DMS114 treated with DMSO at 0.1 percent for 48 hours (cell line): ENCODE results near the gene PCNT.

ENCODE experiments used
- DNase-seq: peaks from one replicate; lab custom pipeline; 2025; ENCODE audit not compliant: unreplicated experiment; lab: John Stamatoyannopoulos, UW

Gene PCNT, protein sequence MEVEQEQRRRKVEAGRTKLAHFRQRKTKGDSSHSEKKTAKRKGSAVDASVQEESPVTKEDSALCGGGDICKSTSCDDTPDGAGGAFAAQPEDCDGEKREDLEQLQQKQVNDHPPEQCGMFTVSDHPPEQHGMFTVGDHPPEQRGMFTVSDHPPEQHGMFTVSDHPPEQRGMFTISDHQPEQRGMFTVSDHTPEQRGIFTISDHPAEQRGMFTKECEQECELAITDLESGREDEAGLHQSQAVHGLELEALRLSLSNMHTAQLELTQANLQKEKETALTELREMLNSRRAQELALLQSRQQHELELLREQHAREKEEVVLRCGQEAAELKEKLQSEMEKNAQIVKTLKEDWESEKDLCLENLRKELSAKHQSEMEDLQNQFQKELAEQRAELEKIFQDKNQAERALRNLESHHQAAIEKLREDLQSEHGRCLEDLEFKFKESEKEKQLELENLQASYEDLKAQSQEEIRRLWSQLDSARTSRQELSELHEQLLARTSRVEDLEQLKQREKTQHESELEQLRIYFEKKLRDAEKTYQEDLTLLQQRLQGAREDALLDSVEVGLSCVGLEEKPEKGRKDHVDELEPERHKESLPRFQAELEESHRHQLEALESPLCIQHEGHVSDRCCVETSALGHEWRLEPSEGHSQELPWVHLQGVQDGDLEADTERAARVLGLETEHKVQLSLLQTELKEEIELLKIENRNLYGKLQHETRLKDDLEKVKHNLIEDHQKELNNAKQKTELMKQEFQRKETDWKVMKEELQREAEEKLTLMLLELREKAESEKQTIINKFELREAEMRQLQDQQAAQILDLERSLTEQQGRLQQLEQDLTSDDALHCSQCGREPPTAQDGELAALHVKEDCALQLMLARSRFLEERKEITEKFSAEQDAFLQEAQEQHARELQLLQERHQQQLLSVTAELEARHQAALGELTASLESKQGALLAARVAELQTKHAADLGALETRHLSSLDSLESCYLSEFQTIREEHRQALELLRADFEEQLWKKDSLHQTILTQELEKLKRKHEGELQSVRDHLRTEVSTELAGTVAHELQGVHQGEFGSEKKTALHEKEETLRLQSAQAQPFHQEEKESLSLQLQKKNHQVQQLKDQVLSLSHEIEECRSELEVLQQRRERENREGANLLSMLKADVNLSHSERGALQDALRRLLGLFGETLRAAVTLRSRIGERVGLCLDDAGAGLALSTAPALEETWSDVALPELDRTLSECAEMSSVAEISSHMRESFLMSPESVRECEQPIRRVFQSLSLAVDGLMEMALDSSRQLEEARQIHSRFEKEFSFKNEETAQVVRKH (N-terminal part only)

DNA sequence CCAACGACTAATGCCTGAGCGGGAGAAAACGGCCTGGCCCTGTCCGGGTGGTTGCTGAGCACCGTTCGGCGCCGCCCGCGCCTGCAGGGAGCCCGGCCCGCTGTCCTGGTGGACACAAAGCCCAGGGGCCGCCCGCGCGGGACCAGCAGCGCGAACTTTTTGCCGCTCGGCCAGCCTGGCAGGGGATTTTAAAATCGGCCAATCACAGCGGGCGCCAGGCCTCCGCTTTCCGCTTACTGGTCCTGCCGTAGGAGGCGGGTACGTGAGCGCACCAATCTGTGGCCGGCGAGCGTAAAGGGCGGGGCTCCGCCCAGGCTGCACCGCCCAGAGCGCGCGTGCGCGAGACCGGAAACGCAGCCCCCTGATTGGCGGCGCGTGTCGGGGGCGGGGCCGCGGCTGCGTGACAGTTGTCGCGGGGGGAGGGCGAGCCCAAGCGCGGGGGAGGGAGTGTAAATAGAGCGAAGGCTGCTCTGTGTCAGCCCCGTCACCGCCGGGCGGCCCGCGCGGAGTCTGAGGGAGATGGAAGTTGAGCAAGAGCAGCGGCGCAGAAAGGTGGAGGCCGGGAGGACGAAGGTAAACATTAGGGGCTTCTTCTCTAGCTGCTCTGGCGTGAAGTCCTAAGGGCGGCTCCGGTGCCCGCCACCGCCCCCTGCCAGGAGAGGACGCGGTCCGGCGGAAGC lies at the start of gene PCNT, which contains the start of gene C21orf58:
Gene PCNT (plus strand): TSS at position 447 of the 680 bp plus-strand sequence. CDS start 73 bp downstream, at position 520.
Gene C21orf58 (minus strand): TSS at position 161 of the 680 bp plus-strand sequence. CDS start 1,132 bp downstream, outside the sequence.
- DNase-seq, result peak; percentile 89

DNA sequence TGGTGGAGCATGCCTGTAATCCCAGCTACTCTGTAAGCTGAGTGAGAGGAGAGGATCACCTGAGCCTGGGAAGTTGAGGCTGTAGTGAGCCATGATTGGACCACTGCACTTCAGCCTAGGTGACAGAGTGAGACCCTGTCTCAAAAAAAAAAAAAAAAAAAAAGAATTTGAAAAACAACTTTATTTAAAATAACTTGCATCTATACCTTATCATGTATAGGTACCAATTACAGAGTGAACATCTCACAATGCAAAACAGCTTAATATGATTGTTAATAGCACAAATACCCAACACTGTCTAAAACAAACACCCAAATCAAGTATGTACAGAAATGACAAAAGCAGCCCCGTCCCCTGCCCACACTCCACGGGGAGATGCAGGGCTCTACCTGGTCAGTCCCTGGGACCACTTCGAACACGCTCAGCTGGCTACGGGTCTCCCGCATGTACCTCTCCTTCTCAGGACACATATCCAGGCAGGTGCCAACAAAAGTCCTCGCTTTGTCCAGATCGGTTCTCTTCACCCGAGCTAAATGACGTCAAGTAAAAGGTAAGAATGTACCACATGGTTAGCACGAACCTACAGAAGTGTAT lies 49.1 kb upstream of the PCNT start:
- DNase-seq, result no peak

DNA sequence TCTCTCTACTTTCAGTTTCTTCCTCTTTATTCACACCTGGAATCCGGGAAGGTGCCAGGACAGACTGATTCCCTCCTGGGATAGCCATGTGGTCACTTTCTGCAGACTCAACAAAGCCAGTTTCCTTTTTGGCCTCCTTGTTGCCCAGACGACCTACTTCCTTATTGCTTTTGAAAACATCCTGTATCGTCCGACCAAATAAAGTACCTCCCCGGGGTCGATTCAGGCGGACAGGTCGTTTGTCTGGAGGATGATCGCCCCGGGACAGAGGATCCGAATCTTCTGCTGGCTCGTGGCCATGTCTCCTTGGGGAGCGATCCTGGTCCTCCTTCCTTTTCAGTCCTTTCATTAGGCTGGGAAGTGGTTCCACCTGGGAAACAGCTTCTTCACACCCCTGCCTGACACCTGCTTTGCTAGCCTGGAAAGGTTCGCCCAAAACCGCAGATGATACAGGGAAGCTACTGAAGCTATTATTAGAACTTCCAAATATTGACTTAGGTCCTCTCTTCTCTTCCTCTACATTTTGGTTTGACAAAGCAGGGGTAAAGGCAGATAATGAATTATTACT lies 39.8 kb upstream of the PCNT start:
- DNase-seq, result no peak

DNA sequence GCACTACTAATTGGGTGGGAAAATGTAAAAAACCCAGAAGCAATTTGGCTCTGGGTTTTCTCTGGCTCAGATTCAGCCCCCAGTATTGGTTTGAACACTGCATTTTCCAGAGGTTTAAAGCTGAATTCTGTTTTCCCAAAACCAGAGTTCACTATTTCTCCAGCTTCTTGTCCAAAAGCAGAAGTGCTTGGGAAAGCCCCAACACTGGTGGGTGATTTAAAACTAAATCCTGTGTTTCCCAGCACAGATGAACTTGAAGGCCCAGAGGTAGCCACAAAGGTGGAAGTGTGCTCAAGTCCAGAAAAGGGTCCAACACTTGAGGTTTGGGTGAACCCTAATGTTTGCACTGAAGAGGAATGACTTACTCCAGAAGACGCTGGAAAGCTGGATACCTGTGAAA lies 39.2 kb upstream of the PCNT start:
- DNase-seq, result no peak

DNA sequence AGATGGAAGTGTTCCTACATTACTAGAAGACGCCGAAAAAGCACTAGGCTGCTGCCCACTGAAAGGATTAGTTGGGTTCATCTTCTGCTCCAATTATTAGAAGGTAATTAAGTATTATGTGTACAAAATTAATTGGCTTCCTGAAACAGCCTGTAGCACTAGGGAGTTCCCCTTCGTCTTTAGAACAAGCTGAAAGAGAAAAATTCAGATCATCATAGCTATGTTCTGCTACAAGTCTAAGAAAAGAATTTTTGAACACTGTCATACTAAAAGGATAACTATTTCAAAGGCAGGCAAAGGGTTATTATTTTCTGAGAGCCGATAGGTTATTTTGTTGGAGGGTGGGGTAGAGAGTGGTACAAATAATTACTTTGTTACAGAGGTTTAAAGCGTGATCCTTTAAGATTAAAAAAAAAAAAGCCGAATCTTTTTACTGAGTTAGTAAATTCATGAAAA lies 38.7 kb upstream of the PCNT start, which contains the start of gene MCM3AP:
Gene MCM3AP (minus strand): TSS at position 406 of the 456 bp plus-strand sequence. CDS start 325 bp downstream, at position 81.
- no peak for DNase-seq

DNA sequence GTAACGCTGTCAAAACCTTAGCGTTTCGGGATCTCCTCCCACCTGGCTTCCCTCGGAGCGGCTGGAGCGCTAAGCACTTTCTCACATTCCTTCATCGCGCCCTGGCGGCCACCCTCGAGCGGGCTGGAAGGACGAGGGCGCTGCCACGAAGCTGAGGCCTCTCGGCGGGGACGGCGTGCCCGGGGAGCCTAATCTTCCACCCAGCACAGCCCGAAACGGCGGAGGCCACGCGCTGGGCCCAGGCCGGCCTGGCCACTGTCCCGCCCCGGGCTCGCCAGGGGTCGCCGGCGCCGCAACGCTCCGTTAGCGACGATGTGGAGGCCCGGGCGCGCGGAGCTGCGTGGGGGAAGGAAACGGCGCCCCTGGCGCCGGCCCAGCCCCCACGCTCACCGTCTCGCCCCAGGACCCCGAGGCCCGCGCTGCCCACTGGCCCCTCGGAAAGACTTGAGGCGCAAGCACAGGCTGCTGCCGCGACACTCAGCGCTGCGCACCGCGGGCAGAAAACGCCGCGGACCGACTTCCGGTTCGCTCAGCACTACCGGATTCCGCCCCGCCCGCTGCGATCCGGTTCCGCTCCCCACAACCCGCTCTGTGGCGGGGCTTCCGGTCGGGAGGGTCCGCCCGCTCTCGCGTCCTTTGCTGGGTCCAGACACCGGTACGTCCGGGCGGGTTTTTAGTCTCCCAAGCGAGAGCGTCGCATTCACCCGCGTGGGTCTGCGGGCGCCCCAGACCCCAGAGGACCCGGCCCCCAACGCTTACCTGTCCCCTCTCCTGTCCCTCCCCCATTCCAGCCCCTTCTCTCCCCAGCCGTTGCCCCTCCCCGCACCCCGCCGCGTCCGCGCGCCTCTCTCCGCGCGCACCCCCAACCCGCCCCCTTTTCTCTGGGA lies 38.0 kb upstream of the PCNT start, which contains the start of gene YBEY:
Gene YBEY (plus strand): TSS at position 582 of the 887 bp plus-strand sequence. CDS start 572 bp downstream, outside the sequence.
- peak; percentile 79 for DNase-seq

DNA sequence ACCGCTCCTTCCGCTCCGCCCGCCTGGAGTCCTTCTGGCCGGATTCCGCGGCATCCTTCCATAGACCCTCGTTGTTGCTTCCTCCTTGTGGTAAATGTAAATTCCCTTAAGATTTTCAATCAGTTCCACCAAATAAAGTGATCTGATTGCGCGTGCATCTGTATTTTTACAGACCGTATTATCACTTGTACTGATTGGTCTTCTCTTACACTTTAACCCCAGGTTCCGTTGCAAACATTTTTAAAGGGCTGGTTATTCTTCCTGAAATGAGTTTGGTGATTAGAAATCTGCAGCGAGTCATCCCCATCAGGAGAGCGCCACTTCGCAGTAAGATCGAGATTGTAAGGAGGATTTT lies 37.3 kb upstream of the PCNT start:
- DNase-seq, result no peak

DNA sequence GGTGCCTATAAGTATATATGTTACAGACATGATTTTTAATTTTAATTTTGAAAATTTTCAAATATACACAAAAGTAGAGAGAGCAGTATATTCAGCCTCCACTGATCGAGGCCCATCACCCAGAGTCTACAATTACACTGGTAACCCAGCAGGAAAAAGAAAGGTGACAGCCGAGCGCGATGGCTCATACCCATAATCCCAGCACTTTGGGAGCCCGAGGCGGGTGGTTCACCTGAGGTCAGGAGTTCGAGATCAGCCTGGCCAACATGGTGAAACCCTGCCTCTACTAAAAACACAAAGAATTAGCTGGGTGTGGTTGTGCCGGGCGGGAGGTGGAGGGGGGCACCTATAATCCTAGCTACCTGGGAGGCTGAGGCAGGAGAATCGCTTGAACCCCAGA lies 36.4 kb upstream of the PCNT start:
- DNase-seq, result no peak

DNA sequence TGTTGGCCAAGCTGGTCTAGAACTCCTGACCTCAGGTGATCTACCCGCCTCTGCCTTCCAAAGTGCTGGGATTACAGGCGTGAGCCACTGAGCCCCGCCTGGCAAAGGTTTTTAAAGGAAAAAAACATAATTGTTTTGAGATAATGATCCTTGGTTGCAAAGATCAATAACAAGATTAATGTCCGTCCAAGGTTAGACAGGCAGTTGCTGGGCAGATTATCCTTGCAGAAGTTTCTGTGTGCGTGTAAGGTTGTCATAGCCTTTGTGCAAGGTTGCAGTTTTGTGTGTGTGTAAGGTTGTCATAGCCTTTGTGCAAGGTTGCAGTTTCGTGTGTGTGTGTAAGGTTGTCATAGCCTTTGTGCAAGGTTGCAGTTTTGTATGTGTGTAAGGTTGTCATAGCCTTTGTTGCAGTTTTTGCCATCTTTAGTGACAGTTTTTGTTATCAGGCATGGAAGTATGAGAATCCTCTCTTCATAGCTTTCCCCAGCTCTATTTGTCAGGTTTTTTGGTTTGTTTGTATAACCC lies 34.2 kb upstream of the PCNT start:
- DNase-seq, result no peak

DNA sequence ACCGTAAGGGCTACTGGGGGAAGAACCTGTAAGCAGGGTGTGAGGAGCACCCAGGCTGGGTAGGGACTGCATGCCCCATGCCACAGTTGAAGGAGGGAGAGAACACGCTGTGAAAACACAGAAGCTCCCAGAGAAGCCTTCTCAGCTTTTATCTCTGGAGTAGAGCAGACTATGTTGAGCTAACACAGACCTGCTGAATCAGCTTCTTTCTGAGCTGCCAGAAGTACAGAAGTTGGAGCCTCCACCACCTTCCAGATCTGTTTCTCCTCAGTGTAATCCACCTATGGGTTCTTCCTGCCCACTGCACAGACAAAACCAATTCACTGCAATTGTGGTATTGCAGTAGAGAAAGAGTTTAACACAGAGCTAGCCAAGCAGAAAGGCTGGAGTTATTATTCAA lies 32.4 kb upstream of the PCNT start:
- no peak for DNase-seq

DNA sequence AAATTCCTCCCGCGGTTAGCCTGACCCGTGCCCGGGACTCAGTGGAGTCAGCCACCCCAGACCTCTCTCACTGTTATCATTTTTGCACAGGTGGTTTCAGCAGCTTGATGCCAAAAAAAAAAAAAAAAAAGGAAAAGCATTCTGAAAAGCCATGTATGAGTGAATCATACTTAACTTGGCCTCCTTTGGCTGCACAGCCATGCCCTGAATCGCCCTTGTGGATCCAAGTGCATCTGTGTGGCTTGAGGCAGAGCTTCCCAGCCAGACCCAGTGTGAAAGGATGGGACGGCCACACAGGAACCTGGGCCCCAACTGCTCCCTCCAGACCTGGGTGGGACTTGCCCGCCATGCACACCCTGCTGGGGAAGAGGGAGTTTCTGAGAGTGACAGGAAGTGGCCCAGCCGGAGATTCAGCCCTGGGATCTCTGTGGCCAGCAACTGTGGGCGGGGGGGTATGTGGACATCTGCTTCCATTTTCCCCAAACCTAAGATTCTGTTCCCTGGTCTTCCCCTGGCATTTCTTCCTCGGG lies 29.2 kb upstream of the PCNT start:
- DNase-seq, result no peak

DNA sequence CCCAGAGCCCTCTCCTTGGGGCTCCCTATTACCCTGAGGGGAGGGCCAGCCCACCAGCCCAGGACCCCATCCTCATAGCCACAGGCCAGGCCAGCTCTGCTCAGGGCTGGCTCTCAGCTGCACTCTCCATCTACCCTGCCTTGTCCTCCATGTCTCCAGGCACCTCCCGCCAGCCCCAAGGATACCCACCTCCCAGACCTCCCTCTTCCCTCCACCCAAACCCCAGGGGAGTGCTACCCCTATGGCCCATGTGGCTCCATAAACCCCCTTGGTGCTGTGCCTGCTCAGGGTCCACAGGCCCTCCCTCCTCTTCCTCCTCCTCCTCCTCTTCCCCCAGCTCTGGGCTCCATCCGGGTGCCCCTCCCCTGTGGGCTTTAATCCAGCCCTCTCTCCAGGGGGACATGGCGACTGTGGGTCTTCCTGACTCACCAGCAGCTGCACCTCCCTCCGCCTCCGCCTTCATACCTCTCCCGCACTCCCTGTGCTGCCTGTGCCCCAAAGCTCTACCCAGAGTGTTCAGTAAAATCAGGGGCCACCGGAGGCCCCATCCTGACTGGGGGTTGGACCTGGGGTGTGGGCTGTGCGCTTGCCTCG lies 28.7 kb upstream of the PCNT start:
- DNase-seq, result no peak

DNA sequence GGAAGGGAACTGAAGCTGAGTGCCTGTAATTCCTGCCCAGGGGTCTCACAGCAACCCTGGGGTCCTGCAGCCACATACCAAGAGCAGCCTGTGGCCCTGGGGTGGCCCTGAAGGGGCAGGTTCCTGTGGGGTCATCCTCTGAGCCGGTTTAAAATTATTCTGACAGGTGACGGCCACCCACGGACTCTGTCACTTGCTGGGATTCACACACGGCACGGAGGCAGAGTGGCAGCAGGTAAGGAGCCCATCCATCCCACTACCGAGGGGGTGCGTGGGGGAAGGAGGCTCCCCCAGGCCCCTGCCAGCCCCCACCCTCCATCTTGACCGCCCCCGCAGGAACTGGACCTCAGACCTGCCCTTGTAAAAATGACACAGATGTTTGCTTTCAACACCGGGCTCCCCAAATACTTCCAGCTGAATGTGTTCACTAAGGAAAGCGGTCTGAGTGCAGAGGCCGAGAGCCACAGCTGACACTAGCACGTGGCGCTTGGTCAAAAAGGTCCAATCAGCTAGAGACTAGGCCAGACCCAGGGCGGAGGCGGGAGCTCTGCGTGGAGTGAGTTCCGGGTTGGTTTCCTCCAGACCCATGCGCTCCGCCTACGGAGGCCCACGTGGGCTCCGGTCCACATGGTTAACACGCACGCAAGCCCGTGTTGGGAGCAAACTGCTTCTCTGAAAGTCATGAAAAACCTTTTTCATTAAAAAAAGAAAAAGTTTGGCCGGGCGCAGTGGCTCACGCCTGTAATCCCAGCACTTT lies 27.8 kb upstream of the PCNT start:
- DNase-seq, result no peak

DNA sequence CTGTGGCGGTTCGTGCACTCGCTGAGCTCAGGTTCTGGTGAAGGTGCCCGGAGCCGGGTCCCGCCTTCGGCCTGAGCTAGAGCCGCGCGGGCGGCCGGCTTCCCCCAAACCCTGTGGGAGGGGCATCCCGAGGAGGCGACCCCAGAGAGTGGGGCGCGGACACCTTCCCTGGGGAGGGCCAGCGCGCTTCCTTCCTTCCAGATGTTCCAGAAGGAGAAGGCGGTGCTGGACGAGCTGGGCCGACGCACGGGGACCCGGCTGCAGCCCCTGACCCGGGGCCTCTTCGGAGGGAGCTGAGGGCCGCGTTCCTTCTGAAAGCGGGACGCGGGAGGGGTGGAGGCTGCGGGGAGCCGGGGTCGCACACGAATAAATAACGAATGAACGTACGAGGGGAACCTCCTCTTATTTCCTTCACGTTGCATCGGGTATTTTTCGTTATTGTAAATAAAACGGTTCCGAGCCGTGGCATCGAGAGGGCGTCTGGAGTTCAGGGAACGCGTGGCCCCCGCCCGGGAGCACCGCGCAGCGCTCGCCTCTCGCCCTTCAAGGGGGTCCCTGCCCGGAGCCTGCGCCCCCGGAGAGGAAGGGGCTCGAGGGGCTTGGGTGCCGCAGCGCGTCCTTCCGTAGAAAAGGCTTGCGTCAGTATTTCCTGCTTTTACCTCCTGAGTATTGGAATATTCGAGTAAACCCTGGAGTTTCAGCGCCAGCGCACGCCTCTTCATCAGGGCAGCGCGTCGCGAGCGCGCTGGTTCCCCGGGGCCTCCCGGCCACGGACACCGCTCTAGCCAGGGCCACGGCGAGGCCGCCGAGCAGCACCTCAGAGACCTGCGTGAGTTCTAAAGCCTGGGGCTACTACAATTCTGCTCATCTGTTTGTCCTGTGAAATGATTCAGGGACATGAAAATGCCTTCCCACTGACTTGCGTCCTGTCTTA lies 26.4 kb upstream of the PCNT start:
- DNase-seq, result no peak

DNA sequence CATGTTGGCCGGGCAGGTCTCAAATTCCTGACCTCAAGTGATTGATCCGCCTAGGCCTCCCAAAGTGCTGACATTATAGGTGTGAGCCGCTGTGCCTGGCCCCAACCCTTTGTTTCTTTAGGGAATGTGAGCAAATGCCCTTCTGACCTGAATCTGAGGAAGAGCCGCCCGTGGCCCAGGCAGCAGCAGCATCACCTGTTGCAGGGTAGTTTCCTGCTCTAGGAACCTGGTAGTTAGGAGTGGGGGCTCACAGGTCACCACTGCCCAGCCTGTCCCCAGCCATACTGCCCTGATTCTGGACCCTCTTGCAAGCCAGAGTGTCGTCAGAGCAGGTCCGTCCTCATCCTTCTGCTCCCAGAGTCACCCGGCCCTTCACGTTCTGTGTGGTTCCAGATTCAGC lies 24.8 kb upstream of the PCNT start:
- no peak for DNase-seq

DNA sequence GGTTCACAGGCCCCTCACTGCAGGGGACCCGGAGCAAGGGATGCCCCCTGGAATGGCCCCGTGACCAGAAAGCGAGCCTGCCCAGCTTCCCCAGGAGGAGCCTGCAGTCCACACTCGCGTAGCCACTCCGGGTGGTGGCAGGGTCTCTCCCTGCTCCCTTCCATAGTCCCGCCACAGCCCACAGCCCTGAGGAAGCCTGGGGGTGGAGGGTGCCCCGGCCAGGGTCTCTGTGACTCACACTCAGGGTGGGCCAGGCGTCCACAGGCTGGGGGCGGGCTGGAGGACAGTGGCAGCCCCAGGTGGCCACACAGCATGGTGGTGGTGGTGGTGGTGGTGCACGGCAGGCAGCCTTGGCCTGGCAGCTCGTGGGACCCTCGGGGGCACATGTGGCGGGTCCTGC lies 22.2 kb upstream of the PCNT start:
- no peak for DNase-seq
